NCI-H2227 (cell line): ENCODE results near the gene SNF8.
"Not testable (repeated sequence)": the region's sequence is repeated elsewhere in the genome, so short reads cannot be mapped to it uniquely, and the experiment has no call there.

Source experiments
- DNase-seq: peaks from one replicate; lab custom pipeline; 2025; ENCODE audit not compliant: unreplicated experiment; lab: John Stamatoyannopoulos, UW

The SNF8 gene, protein sequence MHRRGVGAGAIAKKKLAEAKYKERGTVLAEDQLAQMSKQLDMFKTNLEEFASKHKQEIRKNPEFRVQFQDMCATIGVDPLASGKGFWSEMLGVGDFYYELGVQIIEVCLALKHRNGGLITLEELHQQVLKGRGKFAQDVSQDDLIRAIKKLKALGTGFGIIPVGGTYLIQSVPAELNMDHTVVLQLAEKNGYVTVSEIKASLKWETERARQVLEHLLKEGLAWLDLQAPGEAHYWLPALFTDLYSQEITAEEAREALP

GRCh38 chr17:48944515-48945260 lies at the start of gene SNF8:
SNF8 (minus strand) TSS chr17:48944842; CDS start chr17:48944734, 108 bp downstream.
- peak; percentile 95 for DNase-seq

- DNase-seq: no peak
Observed at GRCh38 chr17:48993951-48994350, 49.3 kb upstream of the SNF8 start.

- no peak for DNase-seq
Observed at GRCh38 chr17:48993305-48993704, 48.7 kb upstream of the SNF8 start.

DNA sequence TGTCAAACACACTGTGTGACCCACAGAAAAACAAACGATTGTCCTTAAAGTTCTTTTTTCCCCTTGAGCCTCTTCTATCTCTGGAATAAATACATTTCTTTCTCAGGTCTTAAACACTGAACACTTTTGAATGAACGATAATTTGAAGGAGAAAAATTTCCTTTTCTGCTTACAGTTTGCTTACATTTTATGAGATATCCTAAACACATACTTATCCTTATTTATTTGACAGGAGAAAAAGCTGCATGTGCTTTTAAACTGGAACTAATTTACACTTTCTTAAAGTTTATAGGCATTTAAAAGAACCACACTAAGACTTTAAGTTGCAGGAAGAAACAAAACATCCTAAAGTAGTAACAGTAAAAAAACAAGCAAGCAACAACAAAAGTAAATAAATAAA lies 47.8 kb upstream of the SNF8 start:
- DNase-seq: no peak

DNA sequence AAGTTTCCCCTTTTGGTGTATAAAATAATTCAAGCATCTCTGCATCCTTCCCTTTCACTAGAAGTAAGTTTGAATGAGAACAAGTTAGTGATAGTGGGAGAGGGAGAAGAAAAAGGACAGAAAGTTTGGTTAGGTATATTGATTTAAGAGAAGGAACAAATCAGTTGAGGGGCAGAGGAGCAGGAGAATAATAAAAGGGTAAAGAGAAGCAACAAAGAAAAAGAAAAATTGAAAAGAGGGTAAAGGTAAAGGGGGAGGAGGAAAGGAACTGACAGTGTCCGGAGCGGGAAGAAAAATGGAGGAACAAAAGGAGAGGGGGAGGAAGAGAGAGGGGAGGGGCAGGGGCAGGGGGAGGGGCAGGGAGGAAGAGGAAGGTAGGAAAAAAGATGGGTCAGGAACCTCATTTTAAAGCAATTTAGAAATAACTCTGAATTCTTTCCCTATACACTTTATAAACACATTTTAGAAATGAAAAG lies 46.3 kb upstream of the SNF8 start:
- no peak for DNase-seq

DNA sequence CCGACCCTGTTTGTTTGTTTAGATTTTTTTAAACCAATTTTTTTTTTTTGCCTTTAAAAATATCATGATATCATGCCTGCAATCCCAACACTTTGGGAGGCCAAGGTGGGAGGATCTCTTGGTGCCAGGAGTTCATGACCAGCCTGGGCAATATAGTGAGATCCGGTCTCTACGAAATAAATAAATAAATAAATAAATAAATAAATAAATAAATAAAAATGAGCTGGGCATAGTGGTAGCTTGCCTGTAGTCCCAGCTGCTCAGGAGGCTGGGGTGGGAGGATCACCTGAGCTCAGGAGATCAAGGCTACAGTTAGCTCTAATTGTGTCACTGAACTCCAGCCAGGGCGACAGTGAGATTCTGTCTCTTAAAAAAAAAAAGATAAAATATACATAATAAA lies 44.5 kb upstream of the SNF8 start:
- DNase-seq: no peak

GRCh38 chr17:48985436-48986245 lies 41.0 kb upstream of the SNF8 start:
- DNase-seq: no peak

DNA sequence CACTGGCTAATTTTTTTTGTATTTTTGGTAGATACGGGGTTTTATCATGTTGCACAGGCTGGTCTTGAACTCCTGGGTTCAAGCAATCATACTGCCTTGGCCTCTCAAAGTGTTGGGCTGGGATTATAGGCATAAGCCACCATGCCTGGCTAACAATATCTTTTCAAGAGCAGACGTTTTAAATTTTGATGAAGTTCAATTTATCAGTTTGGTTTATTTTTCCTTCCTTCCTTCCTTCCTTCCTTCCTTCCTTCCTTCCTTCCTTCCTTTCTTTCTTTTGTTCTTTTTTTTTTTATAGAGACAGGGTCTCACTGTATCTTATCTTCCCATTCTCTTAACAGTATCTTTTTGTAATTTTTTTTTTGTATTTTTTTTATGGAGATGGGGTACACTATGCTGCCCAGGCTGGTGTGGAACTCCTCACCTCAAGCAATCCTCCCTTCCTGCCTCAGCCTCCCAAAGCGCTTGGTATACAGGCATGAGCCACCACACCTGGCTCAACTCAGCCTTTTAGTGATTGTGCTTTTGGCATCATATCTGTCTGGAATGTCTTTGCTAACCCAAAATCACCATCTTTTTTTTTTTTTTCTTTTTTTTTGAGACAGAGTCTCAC lies 37.4 kb upstream of the SNF8 start:
- no peak for DNase-seq

- no peak for DNase-seq
Observed at GRCh38 chr17:48973806-48974205, 29.2 kb upstream of the SNF8 start.

GRCh38 chr17:48972749-48973097 lies 28.1 kb upstream of the SNF8 start:
- DNase-seq: no peak

- DNase-seq: no peak
Observed at GRCh38 chr17:48970865-48971687, 26.4 kb upstream of the SNF8 start.

- peak; percentile 54 for DNase-seq
Observed at GRCh38 chr17:48970224-48970623, 25.6 kb upstream of the SNF8 start.

DNA sequence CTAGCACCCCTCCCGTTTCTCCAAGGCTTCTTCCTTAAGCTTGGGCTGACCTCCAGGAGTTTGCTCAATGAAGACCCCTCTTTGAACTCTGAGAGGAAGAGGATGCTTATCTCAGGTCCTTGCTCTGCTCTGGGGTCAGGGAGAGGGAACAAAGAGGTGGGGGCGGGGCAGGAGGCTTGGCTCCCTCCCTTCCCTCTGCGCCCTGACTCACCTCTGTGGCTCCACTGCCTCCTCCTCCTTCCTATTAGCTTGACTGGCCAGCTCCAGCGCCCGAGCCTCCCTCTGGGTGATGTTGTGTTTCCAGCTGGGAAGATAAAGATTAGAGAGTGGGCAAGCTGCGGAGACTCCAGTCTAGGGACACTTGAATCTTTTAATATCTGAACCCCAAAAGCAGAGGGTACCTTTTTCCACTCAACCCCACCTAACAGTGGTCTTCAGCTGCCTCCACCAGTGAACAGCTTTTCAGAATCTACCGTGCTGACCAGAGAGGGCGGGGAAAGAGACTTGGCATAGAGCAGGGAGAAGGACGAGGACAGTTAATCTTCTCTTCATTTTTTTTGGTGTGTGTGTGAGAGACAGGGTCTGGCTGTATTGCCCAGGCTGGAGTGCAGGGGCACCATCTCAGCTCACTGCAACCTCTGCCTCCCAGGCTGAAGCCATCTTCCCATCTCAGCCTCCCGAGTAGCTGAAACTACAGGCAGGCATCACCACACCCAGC lies 17.0 kb upstream of the SNF8 start:
- no peak for DNase-seq

DNA sequence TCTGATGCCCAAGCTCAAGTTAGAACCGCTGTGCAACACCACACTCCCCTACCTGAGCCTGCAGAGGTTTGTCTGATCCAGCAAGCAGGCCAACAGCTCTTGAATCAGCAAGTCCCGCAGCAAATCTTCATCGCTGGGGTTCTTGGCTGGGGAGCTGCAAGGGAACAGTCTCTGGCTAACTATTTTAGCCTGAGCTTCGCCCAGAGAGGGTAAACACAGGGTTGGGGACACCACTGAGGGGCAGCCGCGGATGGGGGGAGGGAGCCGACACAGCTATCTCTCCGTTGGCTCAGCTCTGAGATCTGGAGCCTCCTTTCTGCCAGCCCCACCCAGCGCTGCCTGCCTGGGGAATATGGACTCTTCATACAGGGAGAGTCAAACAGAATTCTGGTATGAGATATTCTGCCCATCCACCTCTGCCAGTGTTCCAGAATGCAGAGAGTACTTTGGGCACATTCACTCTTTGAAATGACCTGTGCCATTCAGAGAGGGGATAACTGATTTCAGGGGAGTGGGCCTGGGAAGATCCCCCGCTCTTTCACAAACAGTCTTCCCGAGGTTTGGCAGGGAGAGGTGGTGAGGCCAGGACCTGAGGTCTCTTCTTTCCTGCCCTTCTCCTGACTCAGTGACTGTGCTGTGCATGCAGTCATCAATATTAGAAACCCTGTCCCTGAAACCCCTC lies 16.3 kb upstream of the SNF8 start:
- peak; percentile 15 for DNase-seq

- DNase-seq: no peak
Observed at GRCh38 chr17:48954300-48954755, 9.7 kb upstream of the SNF8 start.

DNA sequence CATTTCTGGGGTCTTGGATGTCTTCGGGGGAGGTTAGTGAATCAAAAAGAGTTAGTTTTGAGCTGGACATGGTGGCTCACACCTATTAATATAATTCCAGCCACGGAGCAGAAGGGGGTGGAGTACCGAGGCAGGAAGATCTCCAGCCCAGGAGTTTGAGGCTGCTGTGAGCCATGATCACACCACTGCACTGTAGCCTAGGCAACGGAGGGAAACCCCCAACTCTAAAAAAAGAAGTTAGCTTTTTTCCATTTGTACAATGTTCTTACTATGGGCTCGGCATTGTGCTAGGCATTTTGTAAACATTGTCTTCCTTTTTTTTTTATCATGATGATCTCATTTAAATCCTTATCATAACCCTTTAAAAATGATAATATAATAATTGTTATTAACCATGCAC lies 8.3 kb upstream of the SNF8 start:
- DNase-seq: no peak

- no peak for DNase-seq
Observed at GRCh38 chr17:48951572-48951971, 6.9 kb upstream of the SNF8 start.

DNA sequence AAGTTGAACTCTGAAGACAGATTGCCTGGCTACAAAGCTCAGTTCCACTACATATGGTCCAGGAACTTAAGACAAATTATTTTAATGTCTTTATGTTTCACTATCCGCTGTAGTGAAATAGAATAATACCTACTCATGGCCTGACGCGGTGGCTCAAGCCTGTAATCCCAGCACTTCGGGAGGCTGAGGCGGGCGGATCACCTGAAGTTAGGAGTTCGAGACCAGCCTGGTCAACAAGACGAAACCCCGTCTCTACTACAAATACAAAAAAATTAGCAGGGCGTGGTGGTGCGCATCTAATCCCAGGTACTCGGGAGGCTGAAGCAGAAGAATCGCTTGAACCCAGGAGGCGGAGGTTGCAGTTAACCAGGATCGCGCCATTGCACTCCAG lies 614 bp upstream of the SNF8 start:
- not testable (repeated sequence) for DNase-seq

- DNase-seq: no peak
Observed at GRCh38 chr17:48933035-48933434, 11.6 kb downstream of the SNF8 start.
